HEK293 (cell line): ENCODE measurements around the gene FNTB.
A peak's percentile ranks its signal among the peaks of the same experiment; 100 is the strongest.

Experiments
- CTCF ChIA-PET: fragments of 350-600 bp; formaldehyde crosslinking; extraction: SDS; loops from one replicate; lab custom pipeline; 2021; ENCODE audit warnings: antibody characterized with exemption; lab: Yijun Ruan, JAX
- POLR2A ChIA-PET: fragments of 300-600 bp; formaldehyde crosslinking; extraction: SDS; loops from one replicate; lab custom pipeline; 2020; ENCODE audit warnings: antibody characterized with exemption, inconsistent platforms; lab: Yijun Ruan, JAX
- H3K27ac ChIP-seq: fragments of 200-500 bp; sonication (Bioruptor generic); 2 replicates; pipeline ENCODE4 v1.5.1; 2014; ENCODE audit warnings: low read depth, low read length, control low read depth, inconsistent platforms; ENCODE audit errors: extremely low read depth
- H3K36me3 ChIP-seq, 2 experiments: fragments of 200-500 bp in 1 of 2; sonication (Bioruptor generic) in 1 of 2; 1 replicate in 1 of 2; 2 replicates in 1 of 2; pipeline ENCODE4 v1.5.1; 2014 to 2017; ENCODE audit warnings: inconsistent platforms in 2 of 2, low read length in 2 of 2; ENCODE audit not compliant: control insufficient read depth in 2 of 2, insufficient read depth in 1 of 2
- H3K4me1 ChIP-seq: fragments of 200-500 bp; sonication (Bioruptor generic); 2 replicates; pipeline ENCODE4 v1.5.1; 2014; ENCODE audit warnings: mild to moderate bottlenecking, low read length, inconsistent platforms; ENCODE audit not compliant: control insufficient read depth, insufficient read depth
- H3K4me3 ChIP-seq: 2 replicates; pipeline ENCODE4 v1.5.1; 2011; ENCODE audit warnings: low read depth, mild to moderate bottlenecking, control low read depth, low read length, moderate library complexity
- H3K9me3 ChIP-seq: fragments of 200-500 bp; sonication (Bioruptor generic); 2 replicates; pipeline ENCODE4 v1.5.1; 2014; ENCODE audit warnings: low read depth, low read length, inconsistent platforms; ENCODE audit not compliant: control insufficient read depth, insufficient read depth
- EGR2 ChIP-seq: fragments of 450-650 bp; formaldehyde crosslinking; IDR thresholded peaks from 2 replicates; pipeline ENCODE4 v1.5.1; 2016; ENCODE audit warnings: low read depth, missing biosample characterization, missing genetic modification characterization
- HOXA7 ChIP-seq: sonication (generic); formaldehyde crosslinking; IDR thresholded peaks from 2 replicates; pipeline ENCODE4 v1.8.1; 2022; ENCODE audit warnings: missing genetic modification reagents, borderline replicate concordance
- SP2 ChIP-seq: fragments of 450-650 bp; formaldehyde crosslinking; IDR thresholded peaks from 2 replicates; pipeline ENCODE4 v1.5.1; 2016; ENCODE audit warnings: missing biosample characterization, missing genetic modification characterization
- SP3 ChIP-seq: fragments of 450-650 bp; formaldehyde crosslinking; IDR thresholded peaks from 2 replicates; pipeline ENCODE4 v1.5.1; 2016; ENCODE audit warnings: missing biosample characterization, missing genetic modification characterization
- TCF7L2 ChIP-seq: IDR thresholded peaks from 2 replicates; pipeline ENCODE4 v1.6.1; 2011; ENCODE audit warnings: low read depth, mild to moderate bottlenecking, inconsistent platforms, low read length, moderate library complexity, borderline replicate concordance
- ZBTB20 ChIP-seq: fragments of 450-650 bp; formaldehyde crosslinking; IDR thresholded peaks from 2 replicates; pipeline ENCODE4 v1.5.1; 2016; ENCODE audit warnings: missing biosample characterization, missing genetic modification characterization
- ZBTB21 ChIP-seq: fragments of 450-650 bp; formaldehyde crosslinking; IDR thresholded peaks from 2 replicates; pipeline ENCODE4 v1.5.1; 2017; ENCODE audit warnings: missing biosample characterization, missing genetic modification characterization
- ZNF157 ChIP-seq: fragments of 450-650 bp; formaldehyde crosslinking; IDR thresholded peaks from 2 replicates; pipeline ENCODE4 v1.5.1; 2016; ENCODE audit warnings: missing biosample characterization, missing genetic modification characterization
- ZNF184 ChIP-seq: fragments of 450-650 bp; IDR thresholded peaks from 2 replicates; pipeline ENCODE4 v1.5.1; 2018; ENCODE audit warnings: missing biosample characterization, mild to moderate bottlenecking, missing genetic modification characterization
- ZNF19 ChIP-seq: fragments of 450-650 bp; formaldehyde crosslinking; IDR thresholded peaks from 2 replicates; pipeline ENCODE4; 2016; ENCODE audit warnings: missing biosample characterization, missing genetic modification characterization, low read depth
- ZNF335 ChIP-seq: fragments of 450-650 bp; formaldehyde crosslinking; conservative IDR thresholded peaks from 2 replicates; pipeline ENCODE4 v1.5.1; 2016; ENCODE audit warnings: missing biosample characterization, missing genetic modification characterization
- ZNF341 ChIP-seq: fragments of 450-650 bp; formaldehyde crosslinking; IDR thresholded peaks from 2 replicates; pipeline ENCODE4; 2016; ENCODE audit warnings: low read depth, missing biosample characterization, missing genetic modification characterization
- ZNF398 ChIP-seq: fragments of 450-650 bp; formaldehyde crosslinking; IDR thresholded peaks from 2 replicates; pipeline ENCODE4 v1.5.1; 2017; ENCODE audit warnings: missing biosample characterization, missing genetic modification characterization
- ZNF521 ChIP-seq: fragments of 450-650 bp; formaldehyde crosslinking; IDR thresholded peaks from 2 replicates; pipeline ENCODE4 v1.5.1; 2017; ENCODE audit warnings: missing biosample characterization, mild to moderate bottlenecking, missing genetic modification characterization
- ZNF660 ChIP-seq: fragments of 450-650 bp; IDR thresholded peaks from 2 replicates; pipeline ENCODE4 v1.5.1; 2018; ENCODE audit warnings: missing biosample characterization, mild to moderate bottlenecking, missing genetic modification characterization
- ZSCAN4 ChIP-seq: fragments of 450-650 bp; formaldehyde crosslinking; IDR thresholded peaks from 2 replicates; pipeline ENCODE4 v1.5.1; 2017; ENCODE audit warnings: missing biosample characterization, missing genetic modification characterization
- TF ChIP-seq, protein P1 (sequence below): fragments of 450-650 bp; formaldehyde crosslinking; IDR thresholded peaks from 2 replicates; pipeline ENCODE4 v1.5.1; 2016; ENCODE audit warnings: missing biosample characterization, missing genetic modification characterization
- TF ChIP-seq, protein P2 (sequence below): fragments of 450-650 bp; formaldehyde crosslinking; optimal IDR thresholded peaks from 2 replicates; pipeline ENCODE3; 2016; ENCODE audit warnings: missing biosample characterization, mild to moderate bottlenecking, missing genetic modification characterization

FNTB gene

GRCh38 chr14:64971943-64972791 is 14.5 kb upstream of the FNTB start, which contains the start of gene RAB15:
TSS of gene RAB15 (minus strand) at chr14:64972336. CDS start at chr14:64972076, 260 bp downstream.
- TF ChIP-seq, protein P1, sequence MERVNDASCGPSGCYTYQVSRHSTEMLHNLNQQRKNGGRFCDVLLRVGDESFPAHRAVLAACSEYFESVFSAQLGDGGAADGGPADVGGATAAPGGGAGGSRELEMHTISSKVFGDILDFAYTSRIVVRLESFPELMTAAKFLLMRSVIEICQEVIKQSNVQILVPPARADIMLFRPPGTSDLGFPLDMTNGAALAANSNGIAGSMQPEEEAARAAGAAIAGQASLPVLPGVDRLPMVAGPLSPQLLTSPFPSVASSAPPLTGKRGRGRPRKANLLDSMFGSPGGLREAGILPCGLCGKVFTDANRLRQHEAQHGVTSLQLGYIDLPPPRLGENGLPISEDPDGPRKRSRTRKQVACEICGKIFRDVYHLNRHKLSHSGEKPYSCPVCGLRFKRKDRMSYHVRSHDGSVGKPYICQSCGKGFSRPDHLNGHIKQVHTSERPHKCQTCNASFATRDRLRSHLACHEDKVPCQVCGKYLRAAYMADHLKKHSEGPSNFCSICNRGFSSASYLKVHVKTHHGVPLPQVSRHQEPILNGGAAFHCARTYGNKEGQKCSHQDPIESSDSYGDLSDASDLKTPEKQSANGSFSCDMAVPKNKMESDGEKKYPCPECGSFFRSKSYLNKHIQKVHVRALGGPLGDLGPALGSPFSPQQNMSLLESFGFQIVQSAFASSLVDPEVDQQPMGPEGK (tag by site-specific recombination): peak; percentile 19; the same call in 1 of the 2 replicates
- no peak for TF ChIP-seq ZNF660
- TF ChIP-seq SP2 (tag by site-specific recombination): peak; percentile 12; the same call in 1 of the 2 replicates
- TF ChIP-seq ZNF341: peak; percentile 45; the same call in 1 of the 2 replicates
- no peak for TF ChIP-seq ZNF19 (tag by site-specific recombination)
- peak; percentile 48 for TF ChIP-seq ZNF398
- no peak for TF ChIP-seq ZNF521 (tag by site-specific recombination)
- TF ChIP-seq ZNF335 (tag by site-specific recombination): peak; percentile 23; the same call in 1 of the 2 replicates
- TF ChIP-seq ZBTB21 (tag by site-specific recombination): no peak
- TF ChIP-seq, protein P2, sequence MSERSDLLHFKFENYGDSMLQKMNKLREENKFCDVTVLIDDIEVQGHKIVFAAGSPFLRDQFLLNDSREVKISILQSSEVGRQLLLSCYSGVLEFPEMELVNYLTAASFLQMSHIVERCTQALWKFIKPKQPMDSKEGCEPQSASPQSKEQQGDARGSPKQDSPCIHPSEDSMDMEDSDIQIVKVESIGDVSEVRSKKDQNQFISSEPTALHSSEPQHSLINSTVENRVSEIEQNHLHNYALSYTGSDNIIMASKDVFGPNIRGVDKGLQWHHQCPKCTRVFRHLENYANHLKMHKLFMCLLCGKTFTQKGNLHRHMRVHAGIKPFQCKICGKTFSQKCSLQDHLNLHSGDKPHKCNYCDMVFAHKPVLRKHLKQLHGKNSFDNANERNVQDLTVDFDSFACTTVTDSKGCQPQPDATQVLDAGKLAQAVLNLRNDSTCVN (tag by site-specific recombination): peak; percentile 36
- TF ChIP-seq ZNF157 (tag by site-specific recombination): no peak
- TF ChIP-seq SP3 (tag by site-specific recombination): no peak
- ChIA-PET CTCF (interaction anchor here (0.6 kb wide), 1 partner anchor 10 kb away, joined by 4 read pairs; no protein-coding TSS in a partner anchor), POLR2A (interaction anchor here (0.7 kb wide), 1 partner anchor 12 kb away, joined by 3 read pairs; no protein-coding TSS in a partner anchor)
- Histone ChIP-seq H3K36me3 (no peaks in the 10 kb centered on the region), H3K4me1 (peaks cover 7% of the 10 kb centered on the region; the same call in 1 of the 2 replicates), H3K4me3 (peak within 1 kb of the TSS; percentile 74), H3K27ac (peak within 1 kb of the TSS; percentile 66; the same call in 1 of the 2 replicates), H3K9me3 (no peaks in the 10 kb centered on the region)

GRCh38 chr14:64973026-64973442 is 13.7 kb upstream of the FNTB start:
- H3K27ac ChIP-seq: no peak overlapping the region
- POLR2A ChIA-PET: no interaction called here
- peaks cover 7% of the 10 kb centered on the region; the same call in 1 of the 2 replicates for H3K4me1 ChIP-seq
- no peak overlapping the region for H3K4me3 ChIP-seq
- no peaks in the 10 kb centered on the region for H3K36me3 ChIP-seq
- CTCF ChIA-PET: no interaction called here
- no peaks in the 10 kb centered on the region for H3K9me3 ChIP-seq
- no peak for TF ChIP-seq ZNF184 (tag by site-specific recombination)
- no peak for TF ChIP-seq ZBTB20
- no peak for TF ChIP-seq EGR2
- no peak for TF ChIP-seq ZNF19 (tag by site-specific recombination)
- no peak for TF ChIP-seq HOXA7 (CRISPR knock-in tag)
- TF ChIP-seq TCF7L2: no peak
- TF ChIP-seq ZSCAN4: no peak
- TF ChIP-seq, all 188 proteins: peak for 0
